Measurements from ENCODE around the gene OVCA2.

GRCh38 chr17:2050300-2051060 lies 8.7 kb downstream of the OVCA2 start:
- TF ChIP-seq CTCF (IDR thresholded peaks at IDR 0.05) (no peak), POLR2AphosphoS5 (IDR thresholded peaks at IDR 0.05) (no peak), POLR2A (IDR thresholded peaks at IDR 0.05) (no peak), EP300 (IDR thresholded peaks at IDR 0.05; ENCODE audit: low read depth) (no peak)

Measured in transverse colon (tissue), 4 donors.